NCI-H2107 (cell line): ENCODE measurements around the gene BUB3.

Experiments used
- DNase-seq: peaks from one replicate; lab custom pipeline; 2025; lab: John Stamatoyannopoulos, UW

BUB3 gene

DNA sequence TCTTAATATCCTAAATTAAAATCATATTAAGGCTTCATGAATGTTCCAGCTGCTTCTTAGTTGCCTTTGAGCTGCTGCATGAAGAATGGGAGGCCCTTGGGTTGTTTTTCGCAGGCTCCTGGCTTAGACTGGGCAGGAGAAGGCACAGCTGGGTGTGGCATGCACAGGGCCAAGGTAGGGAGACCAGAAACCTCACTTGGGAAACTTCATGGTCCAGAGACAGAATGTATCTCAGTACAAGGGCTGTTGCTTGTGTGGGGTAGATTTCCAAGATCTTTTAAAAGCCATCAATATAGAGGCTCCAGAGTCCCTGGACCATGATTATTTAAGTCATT is 49.9 kb downstream of the BUB3 start:
- DNase-seq: no peak

DNA sequence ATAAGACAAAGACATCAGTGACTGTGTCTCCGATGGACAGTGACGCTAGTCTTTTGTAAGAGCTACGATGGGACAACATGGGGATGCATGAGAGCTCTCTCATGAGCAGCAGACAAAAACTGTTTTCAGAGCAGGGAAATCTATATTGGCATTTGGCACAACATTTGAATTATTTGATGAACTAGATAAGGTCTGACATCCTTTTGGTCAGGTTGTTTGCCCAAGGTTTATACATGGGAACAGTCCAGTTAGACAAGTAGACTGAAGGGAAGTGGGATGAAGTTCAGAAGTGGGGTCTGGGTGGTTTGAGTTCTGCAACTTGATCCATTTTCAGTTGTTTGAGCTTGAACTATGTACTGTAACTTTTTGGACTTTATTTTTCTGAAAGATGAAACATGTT is 50.8 kb downstream of the BUB3 start:
- no peak for DNase-seq

GRCh38 chr10:123212063-123212462 is 57.9 kb downstream of the BUB3 start:
- no peak for DNase-seq

DNA sequence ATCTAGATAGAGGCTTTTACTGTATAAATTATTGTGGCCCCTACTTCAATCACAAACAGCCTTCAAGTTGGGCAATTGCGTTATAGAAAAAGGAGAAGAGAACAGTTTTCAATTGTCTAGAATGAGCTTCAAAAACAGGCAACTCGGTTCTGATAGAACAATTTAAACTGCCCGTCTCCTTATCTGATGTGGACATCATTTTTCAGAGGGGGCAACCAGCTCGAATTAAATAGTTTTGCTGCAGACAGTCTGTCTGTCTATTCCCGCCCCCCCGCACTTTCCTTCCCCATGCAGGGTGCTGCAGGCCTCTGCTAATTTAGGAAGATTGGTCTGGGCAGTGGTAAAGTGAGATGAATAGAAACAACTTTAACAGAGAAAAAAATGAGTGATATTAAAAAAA is 58.4 kb downstream of the BUB3 start:
- DNase-seq: no peak

DNA sequence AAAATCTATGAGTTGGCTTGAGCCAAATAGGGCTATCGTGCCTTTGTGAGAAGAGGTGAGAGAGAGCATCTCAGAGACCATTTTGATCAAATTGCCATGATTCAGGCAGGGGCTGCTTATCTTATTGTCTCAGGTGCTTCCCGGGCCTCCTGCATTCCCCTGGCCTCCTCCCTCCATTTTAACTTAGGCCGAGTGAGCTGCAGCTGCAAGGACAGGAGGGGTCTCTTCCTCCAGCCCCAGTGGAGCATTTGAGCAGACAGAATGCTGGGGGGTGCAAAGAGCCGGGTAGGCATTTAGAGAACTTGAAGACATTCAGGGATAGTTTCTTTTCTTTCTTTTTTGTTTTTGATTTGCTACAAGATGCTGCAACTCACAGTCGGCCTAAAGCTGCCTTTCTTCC is 59.0 kb downstream of the BUB3 start:
- DNase-seq: no peak
